GM11168 (cell line): ENCODE data around the gene NCF4.

ENCODE experiments used
- in situ Hi-C: fragments of 300-500 bp; cut with MboI; formaldehyde crosslinking; loops from one replicate; pipeline ENCODE4 v1.12.0; 2022; ENCODE audit warnings: low sequenced_read_pairs; ENCODE audit not compliant: unreplicated experiment

The NCF4 gene

GRCh38 chr22:36863281-36863680 is 2.5 kb downstream of the NCF4 start:
- in situ Hi-C loops: loop anchor here (10.0 kb wide), 1 partner anchor 112 kb away; no protein-coding TSS in a partner anchor

DNA sequence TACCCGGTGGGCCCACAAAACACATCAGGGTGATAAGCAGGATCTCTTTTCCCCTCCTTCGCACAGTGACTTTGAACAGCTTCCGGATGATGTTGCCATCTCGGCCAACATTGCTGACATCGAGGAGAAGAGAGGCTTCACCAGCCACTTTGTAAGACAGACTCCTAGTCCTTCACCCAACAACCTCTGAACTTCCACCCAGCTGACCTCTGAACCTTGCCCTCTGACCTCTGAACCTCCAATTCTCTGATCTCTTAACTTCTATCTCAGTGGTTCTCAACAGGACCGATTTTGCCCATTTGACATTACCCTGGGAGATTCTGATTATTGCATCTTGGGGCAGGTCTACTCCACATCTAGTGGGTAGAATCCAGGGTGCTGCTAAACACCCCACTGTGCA is 3.2 kb downstream of the NCF4 start:
- in situ Hi-C loops: loop anchor here (10.0 kb wide), 1 partner anchor 111 kb away; no protein-coding TSS in a partner anchor

GRCh38 chr22:36864454-36865215 is 3.8 kb downstream of the NCF4 start:
- in situ Hi-C loops: loop anchor here (10.0 kb wide), 1 partner anchor 110 kb away; no protein-coding TSS in a partner anchor

GRCh38 chr22:36865346-36865745 is 4.5 kb downstream of the NCF4 start:
- in situ Hi-C loops: loop anchor here (10.0 kb wide), 1 partner anchor 109 kb away; no protein-coding TSS in a partner anchor

DNA sequence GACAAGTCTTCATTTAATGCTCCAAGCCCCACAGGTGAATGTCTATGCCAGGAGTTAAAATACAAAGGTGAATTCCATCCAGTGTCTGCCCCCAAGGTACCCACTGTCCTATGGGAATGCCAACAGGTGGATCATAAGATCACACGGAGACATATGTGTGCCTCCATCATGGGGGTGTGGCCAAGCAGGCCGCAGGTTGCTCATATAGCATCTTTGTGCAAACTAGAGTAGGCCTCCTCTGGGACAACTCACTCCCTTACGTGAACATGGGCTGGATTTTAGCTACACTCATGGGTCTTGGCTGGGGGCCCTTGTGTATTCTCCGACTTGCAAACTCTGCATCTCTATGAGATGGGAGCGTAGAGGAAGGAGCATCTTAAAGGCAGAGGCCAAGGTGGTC is 6.9 kb downstream of the NCF4 start:
- in situ Hi-C loops: loop anchor here (10.0 kb wide), 1 partner anchor 107 kb away; no protein-coding TSS in a partner anchor

DNA sequence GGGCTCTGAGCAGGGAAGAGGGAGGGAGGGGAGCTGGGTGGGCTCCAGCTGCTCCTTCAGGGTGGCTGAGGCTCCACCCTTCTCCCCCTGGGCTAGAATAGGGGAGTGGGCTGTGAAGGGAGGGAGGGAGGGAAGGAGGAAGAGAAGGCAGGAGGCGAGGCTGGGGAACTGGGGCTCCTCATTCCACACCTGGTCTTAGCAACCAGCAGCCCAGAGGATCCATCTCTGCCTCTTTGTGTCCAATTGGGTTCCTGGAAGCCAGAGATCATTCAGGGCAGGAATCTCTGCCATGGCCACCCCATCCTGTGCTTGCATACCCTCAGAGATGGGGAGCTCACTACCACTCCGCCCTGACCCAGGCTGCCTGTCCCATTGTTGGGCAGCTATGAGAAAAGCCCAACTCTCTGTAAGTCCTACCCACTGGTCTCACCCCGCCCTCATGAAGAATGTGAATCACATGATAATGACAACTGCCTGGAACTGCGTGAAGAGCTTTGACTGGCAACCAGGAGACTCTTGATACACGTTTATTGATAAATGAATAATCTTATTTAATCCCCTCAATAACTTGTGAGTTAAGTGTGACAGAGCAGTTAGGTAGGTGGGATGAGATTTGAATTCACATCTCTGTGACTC is 7.9 kb downstream of the NCF4 start:
- in situ Hi-C loops: loop anchor here (10.0 kb wide), 1 partner anchor 106 kb away; no protein-coding TSS in a partner anchor

- in situ Hi-C loops: no loop called here
Observed at GRCh38 chr22:36870250-36870649, 9.4 kb downstream of the NCF4 start.

GRCh38 chr22:36871669-36872081 is 10.9 kb downstream of the NCF4 start:
- in situ Hi-C loops: no loop called here

GRCh38 chr22:36872084-36872483 is 11.3 kb downstream of the NCF4 start:
- in situ Hi-C loops: no loop called here

DNA sequence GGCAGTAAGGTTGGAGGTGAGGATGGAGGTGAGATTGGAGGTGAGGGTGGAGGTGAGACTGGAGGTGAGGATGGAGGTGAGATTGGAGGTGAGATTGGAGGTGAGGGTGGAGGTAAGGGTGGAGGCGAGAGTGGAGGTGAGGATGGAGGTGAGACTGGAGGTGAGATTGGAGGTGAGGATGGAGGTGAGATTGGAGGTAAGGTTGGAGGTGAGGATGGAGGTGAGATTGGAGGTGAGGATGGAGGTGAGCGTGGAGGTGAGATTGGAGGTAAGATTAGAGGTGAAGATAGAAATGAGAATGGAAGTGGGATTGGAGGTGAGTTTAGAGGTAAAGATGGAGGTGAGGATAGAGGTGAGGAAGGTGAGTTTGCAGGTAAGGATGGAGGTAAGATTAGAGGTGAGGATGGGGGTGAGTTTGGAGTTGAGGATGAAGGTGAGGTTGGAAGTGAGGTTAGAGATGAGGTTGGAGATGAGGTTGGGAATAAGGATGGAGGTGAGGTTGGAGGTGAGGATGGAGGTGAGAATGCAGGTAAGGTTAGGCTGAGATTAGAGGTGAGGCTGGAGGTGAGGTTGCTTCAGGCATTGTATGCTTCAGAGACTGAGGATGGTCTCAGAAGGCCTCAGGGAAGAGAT is 12.2 kb downstream of the NCF4 start:
- in situ Hi-C loops: no loop called here

DNA sequence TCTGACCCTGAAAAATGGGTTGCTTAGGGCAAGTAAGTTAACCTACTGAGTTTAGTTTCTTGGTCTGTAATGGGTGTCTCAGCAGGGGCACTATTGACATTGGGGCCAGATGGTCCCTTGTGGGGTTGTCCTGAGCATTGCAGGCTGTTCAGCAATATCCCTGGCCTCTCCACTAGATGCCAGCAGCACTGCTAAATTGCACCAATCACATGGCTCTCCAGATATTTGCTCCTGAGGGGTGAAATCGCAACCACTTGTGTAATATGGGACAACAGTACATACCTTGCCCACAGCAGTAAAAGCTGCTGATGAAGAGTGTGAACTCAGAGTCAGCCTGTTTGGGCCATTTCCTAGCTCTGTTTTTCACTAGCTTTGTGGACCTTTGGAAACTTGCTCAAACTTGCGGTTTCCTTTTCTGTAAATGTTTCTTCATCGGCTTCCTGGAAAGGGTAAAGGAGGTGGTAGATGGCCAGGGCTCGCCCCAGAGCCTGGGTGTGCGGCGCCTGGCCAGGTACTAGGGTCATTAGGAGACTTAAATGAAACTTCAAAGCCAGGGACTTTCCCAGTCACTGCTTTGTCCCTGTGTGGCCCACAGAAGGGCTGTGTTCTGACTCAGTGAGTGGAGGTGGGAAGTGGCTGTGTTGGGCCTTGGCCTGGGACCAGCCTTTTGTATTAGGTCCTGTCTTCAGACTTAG is 13.0 kb downstream of the NCF4 start:
- in situ Hi-C loops: no loop called here

- in situ Hi-C loops: no loop called here
Observed at GRCh38 chr22:36874309-36874696, 13.5 kb downstream of the NCF4 start.

DNA sequence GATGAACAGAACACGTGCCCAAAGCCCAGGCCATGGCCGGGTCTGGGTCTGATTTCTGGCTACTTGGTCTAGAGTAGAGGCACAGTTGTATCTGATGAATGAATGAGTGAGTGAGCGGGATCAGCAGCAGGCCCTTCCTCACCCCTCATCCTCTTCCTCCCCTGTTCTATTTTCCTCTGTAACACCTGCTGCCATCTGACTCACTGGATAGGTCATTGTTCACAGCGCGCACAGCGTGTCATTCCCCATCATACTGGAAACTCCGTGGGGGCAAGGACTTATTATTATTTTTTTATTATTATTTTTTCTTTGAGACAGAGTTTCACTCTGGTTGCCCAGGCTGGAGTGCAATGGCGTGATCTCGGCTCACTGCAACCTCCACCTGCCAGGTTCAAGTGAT is 13.9 kb downstream of the NCF4 start:
- in situ Hi-C loops: no loop called here

GRCh38 chr22:36875741-36876140 is 14.9 kb downstream of the NCF4 start:
- in situ Hi-C loops: no loop called here

DNA sequence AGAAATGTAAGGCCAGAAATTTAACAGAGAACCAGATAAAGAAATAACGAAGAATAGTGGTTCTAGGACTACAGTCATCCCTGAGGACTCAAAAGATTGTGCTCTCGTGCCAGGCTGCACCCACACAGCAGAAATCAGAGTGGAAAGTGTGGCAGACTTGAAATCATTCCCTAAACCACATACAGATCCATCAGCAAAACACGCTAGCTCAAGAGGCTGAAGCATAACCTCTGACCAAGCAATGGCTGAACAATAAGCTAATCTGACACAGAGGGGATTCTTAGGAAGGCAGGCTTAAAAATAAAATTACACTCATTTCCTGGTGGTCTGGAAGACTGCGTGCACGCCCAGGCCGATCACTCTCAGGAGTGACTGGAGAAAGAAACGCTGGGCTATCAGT is 19.0 kb downstream of the NCF4 start:
- in situ Hi-C loops: no loop called here

DNA sequence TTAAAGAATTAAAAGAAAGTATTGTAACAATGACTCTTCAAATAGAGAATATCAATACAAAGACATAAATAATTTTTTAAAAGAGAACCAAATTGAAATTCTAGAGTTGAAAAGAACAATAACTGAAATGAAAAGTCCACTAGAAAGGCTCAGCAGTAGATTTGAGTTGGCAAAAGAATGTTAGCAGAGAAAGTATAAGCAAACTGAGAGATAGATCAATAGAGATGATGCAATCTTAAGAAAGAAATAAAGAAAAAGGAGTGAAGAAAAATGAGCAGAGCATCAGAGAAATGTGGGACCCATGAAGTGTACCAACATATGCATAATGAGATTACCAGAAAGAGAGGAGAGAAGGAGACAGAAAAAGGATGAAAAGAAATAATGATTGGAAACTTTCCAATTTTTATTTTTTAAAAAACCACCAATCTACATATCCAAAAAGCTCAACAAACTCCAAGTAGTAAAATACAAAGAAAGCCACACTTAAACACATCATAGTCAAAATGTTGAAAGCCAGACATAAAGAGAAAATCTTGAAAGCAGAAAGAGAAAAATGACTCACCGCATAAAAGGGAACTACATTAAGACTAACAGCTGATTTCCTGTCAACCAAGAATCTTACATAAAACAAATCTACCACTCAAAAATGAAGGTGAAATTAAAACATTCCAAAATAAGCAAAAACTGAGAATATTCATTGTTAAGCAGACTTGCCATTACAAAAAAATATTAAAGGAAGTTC is 20.9 kb downstream of the NCF4 start:
- in situ Hi-C loops: no loop called here

- in situ Hi-C loops: no loop called here
Observed at GRCh38 chr22:36884349-36885158, 23.7 kb downstream of the NCF4 start.

DNA sequence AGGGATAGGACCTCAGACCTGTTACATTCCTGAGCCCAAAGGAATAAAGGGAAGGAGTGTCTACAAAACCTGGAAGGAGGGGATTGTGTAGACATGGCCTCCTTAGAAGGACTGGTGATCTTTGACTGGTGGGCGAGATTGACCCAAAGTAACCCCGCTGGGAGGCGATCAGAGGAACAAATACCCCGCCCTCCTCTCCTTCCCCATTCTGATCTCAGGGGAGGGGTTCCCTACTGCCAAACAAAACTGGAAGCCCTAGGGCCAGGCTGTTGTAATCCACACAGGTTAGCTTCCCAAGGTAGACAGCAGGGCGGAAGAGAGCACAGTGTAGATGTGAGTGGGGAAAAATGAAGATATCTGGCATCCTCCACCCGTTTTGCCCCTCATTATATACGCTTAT is 24.7 kb downstream of the NCF4 start:
- in situ Hi-C loops: no loop called here

DNA sequence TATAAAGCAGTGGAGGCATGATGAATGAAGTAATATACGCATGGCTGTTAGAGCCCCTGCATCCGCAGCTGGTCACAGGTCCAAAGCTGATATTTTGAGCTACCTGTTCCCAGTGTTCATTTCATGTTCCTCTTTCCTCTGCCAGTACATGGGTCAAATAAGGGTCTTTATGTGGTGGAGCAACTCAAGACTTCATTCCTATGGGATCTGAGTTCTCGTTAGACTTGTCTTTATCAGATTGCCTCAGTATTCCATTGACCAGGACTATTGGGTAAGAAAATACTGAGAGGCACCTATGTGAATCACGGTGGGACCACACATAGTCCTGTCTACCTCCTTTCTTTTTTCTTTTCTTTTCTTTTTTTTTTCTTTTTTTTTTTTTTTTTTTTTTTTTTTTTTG is 25.2 kb downstream of the NCF4 start:
- in situ Hi-C loops: no loop called here
